ENCODE results near the gene GRAMD1B.
A peak's percentile ranks its signal among the peaks of the same experiment; 100 is the strongest.

Gene GRAMD1B

GRCh38 chr11:123575441-123575840 lies 145.4 kb downstream of the GRAMD1B start:
- no peak for DNase-seq

- no peak for DNase-seq
These were observed 146.0 kb downstream of the GRAMD1B start for GRCh38 chr11:123576082-123576481.

GRCh38 chr11:123576501-123576900 lies 146.4 kb downstream of the GRAMD1B start:
- DNase-seq = no peak

- peak; percentile 4 for DNase-seq
These were observed 147.1 kb downstream of the GRAMD1B start for GRCh38 chr11:123577081-123577598.

GRCh38 chr11:123578778-123579481 lies 148.9 kb downstream of the GRAMD1B start:
- DNase-seq = no peak

GRCh38 chr11:123579482-123579812 lies 149.4 kb downstream of the GRAMD1B start:
- no peak for DNase-seq

GRCh38 chr11:123580137-123580536 lies 150.1 kb downstream of the GRAMD1B start:
- DNase-seq = no peak

- DNase-seq = no peak
These were observed 150.6 kb downstream of the GRAMD1B start for GRCh38 chr11:123580557-123581275.

GRCh38 chr11:123581651-123582399 lies 151.8 kb downstream of the GRAMD1B start:
- DNase-seq = no peak

GRCh38 chr11:123582992-123583504 lies 153.0 kb downstream of the GRAMD1B start:
- no peak for DNase-seq

- no peak for DNase-seq
These were observed 154.1 kb downstream of the GRAMD1B start for GRCh38 chr11:123584186-123584585.

- DNase-seq = no peak
These were observed 154.7 kb downstream of the GRAMD1B start for GRCh38 chr11:123584737-123585136.

- DNase-seq = no peak
These were observed 155.1 kb downstream of the GRAMD1B start for GRCh38 chr11:123585206-123585605.

- no peak for DNase-seq
These were observed 155.6 kb downstream of the GRAMD1B start for GRCh38 chr11:123585706-123586105.

- DNase-seq = no peak
These were observed 156.5 kb downstream of the GRAMD1B start for GRCh38 chr11:123586568-123586967.

- DNase-seq = no peak
These were observed 157.0 kb downstream of the GRAMD1B start for GRCh38 chr11:123587044-123587443.

- DNase-seq = no peak
These were observed 157.5 kb downstream of the GRAMD1B start for GRCh38 chr11:123587559-123587958.

- DNase-seq = no peak
These were observed 158.2 kb downstream of the GRAMD1B start for GRCh38 chr11:123588117-123588863.

GRCh38 chr11:123588864-123589262 lies 158.8 kb downstream of the GRAMD1B start:
- DNase-seq = no peak

GRCh38 chr11:123590296-123590912 lies 160.3 kb downstream of the GRAMD1B start:
- DNase-seq = no peak

GRCh38 chr11:123593570-123593969 lies 163.5 kb downstream of the GRAMD1B start:
- no peak for DNase-seq
